HCT116 (cell line): ENCODE measurements around the gene CMC2. TPM values are rescaled to one million over a fixed set of nuclear protein-coding genes. Genes with fewer than 3 reads are reported as not detected.

Source experiments
- ATAC-seq: fragments of 200-7000 bp; cut with Tn5 transposase; 2 replicates; pipeline ENCODE4 v1.9.1; 2020; ENCODE audit warnings: mild to moderate bottlenecking, moderate library complexity
- BruUV-seq: library from RNA; stranded (reverse); fragments of 400-500 nt; replicated peaks from 2 replicates; lab custom pipeline; 2021; lab: Mats Ljungman, UMichigan
- CTCF ChIA-PET: fragments of 300-600 bp; sonication (Branson Sonifier 250); formaldehyde crosslinking; loops from one replicate; lab custom pipeline; 2021; ENCODE audit warnings: antibody characterized with exemption; lab: Charles Lee
- POLR2A ChIA-PET: fragments of 300-600, 350-600 bp; sonication (Branson Sonifier 250); formaldehyde crosslinking; loops from one replicate; lab custom pipeline; 2021; ENCODE audit warnings: antibody characterized with exemption; lab: Charles Lee
- RAD21 ChIA-PET, 2 experiments: fragments of 300-600 bp; sonication (Branson Sonifier 250); formaldehyde crosslinking; loops; one replicate each; lab custom pipeline; 2023; ENCODE audit warnings: low total read pairs in 2 of 2; ENCODE audit not compliant: uncharacterized antibody in 2 of 2, unreplicated experiment in 2 of 2, low non-redundant PET in 1 of 2; lab: Charles Lee
- DNase-seq: peaks from one replicate; pipeline ENCODE4 v3.0.0-alpha.2; 2010; ENCODE audit warnings: low read depth, low spot score
- H2AFZ ChIP-seq: fragments of 200-600 bp; shearing (Covaris generic), sonication (generic); 2 replicates; pipeline ENCODE4 v1.6.1; 2017; ENCODE audit warnings: low read depth, mixed run types, mixed read lengths, antibody characterized with exemption, low read length; ENCODE audit not compliant: poor library complexity, severe bottlenecking
- H3K27ac ChIP-seq: 2 replicates; pipeline ENCODE4 v1.5.1; 2012; ENCODE audit warnings: low read depth, low read length
- H3K27me3 ChIP-seq: fragments of 200-600 bp; sonication (generic); 2 replicates; pipeline ENCODE4 v1.6.1; 2016; ENCODE audit warnings: mixed run types, low read length, mixed read lengths; ENCODE audit not compliant: insufficient read depth
- H3K36me3 ChIP-seq, 2 experiments: fragments of 200-500 bp in 1 of 2; fragments of 200-600 bp in 1 of 2; sonication (Bioruptor generic) in 1 of 2; sonication (generic) in 1 of 2; 2 replicates each; pipeline versions ENCODE4 v1.5.1 to v1.6.1; 2014 to 2016; ENCODE audit warnings: low read length in 2 of 2, inconsistent platforms in 1 of 2, mixed read lengths in 1 of 2, mixed run types in 1 of 2; ENCODE audit not compliant: insufficient read depth in 2 of 2, control insufficient read depth in 1 of 2
- H3K4me1 ChIP-seq, 2 experiments: fragments of 200-600 bp in 1 of 2; sonication (generic) in 1 of 2; 2 replicates each; pipeline versions ENCODE4 v1.5.1 to v1.6.1; 2012 to 2017; ENCODE audit warnings: low read length in 2 of 2, inconsistent platforms in 1 of 2, mild to moderate bottlenecking in 1 of 2, mixed read lengths in 1 of 2, mixed run types in 1 of 2, moderate library complexity in 1 of 2; ENCODE audit not compliant: insufficient read depth in 2 of 2, control insufficient read depth in 1 of 2
- H3K4me2 ChIP-seq: fragments of 200-600 bp; sonication (generic); 2 replicates; pipeline ENCODE4 v1.6.1; 2017; ENCODE audit warnings: mixed run types, low read length, mixed read lengths
- H3K4me3 ChIP-seq, 2 experiments: fragments of 200-600 bp in 1 of 2; sonication (generic) in 1 of 2; replicated peaks in 1 of 2; 2 replicates each; pipeline ENCODE4 v1.5.1; 2011 to 2016; ENCODE audit warnings: low read length in 2 of 2, control low read depth in 1 of 2, low read depth in 1 of 2, mild to moderate bottlenecking in 1 of 2, mixed read lengths in 1 of 2, mixed run types in 1 of 2
- H3K79me2 ChIP-seq: fragments of 200-600 bp; sonication (generic); 2 replicates; pipeline ENCODE4 v1.6.1; 2017; ENCODE audit warnings: mild to moderate bottlenecking, mixed run types, low read length, moderate library complexity, mixed read lengths; ENCODE audit not compliant: insufficient read depth
- H3K9ac ChIP-seq: fragments of 200-600 bp; sonication (generic); 2 replicates; pipeline ENCODE4 v1.6.1; 2016; ENCODE audit warnings: low read length, mixed read lengths
- H3K9me2 ChIP-seq: fragments of 200-600 bp; sonication (generic), shearing (Covaris generic); 2 replicates; pipeline ENCODE4 v1.6.1; 2017; ENCODE audit warnings: mixed run types, mild to moderate bottlenecking, moderate library complexity; ENCODE audit not compliant: insufficient read depth
- H3K9me3 ChIP-seq, 2 experiments: fragments of 200-500 bp in 1 of 2; fragments of 200-600 bp in 1 of 2; sonication (Bioruptor generic) in 1 of 2; sonication (generic) in 1 of 2; 2 replicates each; pipeline ENCODE4 v1.6.1; 2014 to 2017; ENCODE audit warnings: low read length in 2 of 2, mixed read lengths in 2 of 2, inconsistent platforms in 1 of 2, low read depth in 1 of 2, mild to moderate bottlenecking in 1 of 2, mixed run types in 1 of 2, moderate library complexity in 1 of 2; ENCODE audit not compliant: control insufficient read depth in 1 of 2, insufficient read depth in 1 of 2
- H4K20me1 ChIP-seq: fragments of 200-600 bp; sonication (generic), shearing (Covaris generic); 2 replicates; pipeline ENCODE4 v1.6.1; 2017; ENCODE audit warnings: mixed run types, mild to moderate bottlenecking, moderate library complexity; ENCODE audit not compliant: insufficient read depth
- ATF3 ChIP-seq: IDR thresholded peaks from 2 replicates; pipeline ENCODE4 v1.6.1; 2012
- CEBPB ChIP-seq: IDR thresholded peaks from 2 replicates; pipeline ENCODE4 v1.6.1; 2012; ENCODE audit warnings: low read depth
- CTCF ChIP-seq, 3 experiments: fragments of 200-600 bp in 1 of 3; sonication (generic) in 1 of 3; IDR thresholded peaks in 2 of 3; conservative IDR thresholded peaks in 1 of 3; 2 replicates each; pipeline ENCODE4 v1.5.1; 2012 to 2017; ENCODE audit warnings: low read depth in 2 of 3, low read length in 2 of 3, antibody characterized with exemption in 1 of 3, borderline replicate concordance in 1 of 3, control low read depth in 1 of 3, mild to moderate bottlenecking in 1 of 3, mixed read lengths in 1 of 3, mixed run types in 1 of 3, moderate library complexity in 1 of 3; ENCODE audit not compliant: insufficient read depth in 1 of 3
- EGR1 ChIP-seq: IDR thresholded peaks from 2 replicates; pipeline ENCODE4 v1.6.1; 2012; ENCODE audit warnings: low read depth
- EZH2 ChIP-seq: fragments of 200-600 bp; sonication (generic); IDR thresholded peaks from 2 replicates; pipeline ENCODE4 v1.6.1; 2017; ENCODE audit warnings: antibody characterized with exemption, mixed run types
- EZH2phosphoT487 ChIP-seq: fragments of 200-600 bp; IDR thresholded peaks from 2 replicates; pipeline ENCODE4 v1.6.1; 2018; ENCODE audit warnings: antibody characterized with exemption, borderline replicate concordance
- FOSL1 ChIP-seq: IDR thresholded peaks from 2 replicates; pipeline ENCODE4 v1.6.1; 2012; ENCODE audit warnings: low read depth
- MAX ChIP-seq: IDR thresholded peaks from 2 replicates; pipeline ENCODE4 v1.6.1; 2012
- POLR2A ChIP-seq: IDR thresholded peaks from 2 replicates; pipeline ENCODE4 v1.7.0; 2011; ENCODE audit warnings: borderline replicate concordance; ENCODE audit not compliant: insufficient read depth, insufficient read length; ENCODE audit errors: extremely low read depth
- RAD21 ChIP-seq: IDR thresholded peaks from 2 replicates; pipeline ENCODE4 v1.6.1; 2012; ENCODE audit warnings: low read depth, mild to moderate bottlenecking
- SIN3A ChIP-seq: IDR thresholded peaks from 2 replicates; pipeline ENCODE4 v1.6.1; 2012; ENCODE audit warnings: low read depth
- SP1 ChIP-seq: IDR thresholded peaks from 2 replicates; pipeline ENCODE4 v1.6.1; 2012; ENCODE audit warnings: low read depth
- TCF7L2 ChIP-seq: IDR thresholded peaks from 2 replicates; pipeline ENCODE4 v1.7.0; 2011; ENCODE audit warnings: borderline replicate concordance, inconsistent platforms; ENCODE audit not compliant: insufficient read depth, insufficient read length; ENCODE audit errors: extremely low read depth
- YY1 ChIP-seq: IDR thresholded peaks from 2 replicates; pipeline ENCODE4 v1.6.1; 2011; ENCODE audit warnings: low read length, low read depth, moderate library complexity, mild to moderate bottlenecking; ENCODE audit not compliant: insufficient replicate concordance; ENCODE audit errors: extremely low read depth
- ZBTB33 ChIP-seq: IDR thresholded peaks from 2 replicates; pipeline ENCODE4 v1.6.1; 2011; ENCODE audit warnings: mild to moderate bottlenecking, low read length, moderate library complexity; ENCODE audit not compliant: insufficient replicate concordance; ENCODE audit errors: extremely low read depth
- ZFX ChIP-seq: fragments of 450-650 bp; IDR thresholded peaks from 2 replicates; pipeline ENCODE4 v1.6.1; 2017
- ZNF274 ChIP-seq: fragments of 200-500 bp; sonication (Bioruptor generic); IDR thresholded peaks from 2 replicates; pipeline ENCODE4 v1.6.1; 2014; ENCODE audit warnings: mild to moderate bottlenecking, low read depth, low read length, inconsistent platforms
- intact Hi-C: fragments of 100-400 bp; cut with micrococcal nuclease; formaldehyde crosslinking; loops from 2 replicates; pipeline ENCODE4 v1.10.0; 2022
- total RNA-seq: library from RNA; stranded (reverse); gene quantifications from one replicate; pipeline ENCODE4 v1.2.1, GENCODE V29; 2021; ENCODE audit not compliant: unreplicated experiment

Gene CMC2
- total RNA-seq, 1 experiment from 2014 or later: 119 TPM

GRCh38 chr16:81001330-81001729 lies 5.4 kb downstream of the CMC2 start:
- peaks cover 100% of the 10 kb centered on the region for H3K79me2 ChIP-seq
- no TSS peak for BruUV-seq
- RAD21 ChIA-PET: no interaction called here
- H3K9ac ChIP-seq: no peak overlapping the region
- H3K9me3 ChIP-seq: no peaks in the 10 kb centered on the region
- H4K20me1 ChIP-seq: peaks cover 23% of the 10 kb centered on the region; the same call in 1 of the 2 replicates
- H3K27ac ChIP-seq: no peak overlapping the region
- ATAC-seq (no peak), DNase-seq (no peak)
- no peaks in the 10 kb centered on the region for H3K27me3 ChIP-seq
- H3K4me3 ChIP-seq: no peak overlapping the region
- no peak for TF ChIP-seq ATF3
- TF ChIP-seq ZFX: no peak
- TF ChIP-seq CEBPB: no peak
- no peak for TF ChIP-seq RAD21
- TF ChIP-seq FOSL1: no peak
- CTCF ChIA-PET: interaction anchor here (2.5 kb wide), 1 partner anchor 34 kb away, joined by 9 read pairs; the partner anchor contains the start of gene ATMIN
- 0 out of 2 replicates have a peak, but pooled peaks cover 3% of the 10 kb centered on the region for H3K9me2 ChIP-seq
- H2AFZ ChIP-seq: no peak overlapping the region
- H3K36me3 ChIP-seq: no peaks in the 10 kb centered on the region; a peak in 1 of 4 replicates
- POLR2A ChIA-PET: no interaction called here
- peaks cover 20 to 34% of the 10 kb centered on the region in 2 experiments; a peak in 3 of 4 replicates for H3K4me1 ChIP-seq
- intact Hi-C loops: loop anchor here (5.0 to 10.0 kb wide), 2 partner anchors 193 to 736 kb away; no protein-coding TSS in a partner anchor
- no peak overlapping the region for H3K4me2 ChIP-seq

GRCh38 chr16:81000873-81001272 lies 5.8 kb downstream of the CMC2 start:
- Histone ChIP-seq H3K4me2 (no peak overlapping the region), H3K4me3 (no peak overlapping the region), H3K9me2 (0 out of 2 replicates have a peak, but pooled peaks cover 3% of the 10 kb centered on the region), H3K9me3 (no peaks in the 10 kb centered on the region), H3K36me3 (no peaks in the 10 kb centered on the region; a peak in 2 of 4 replicates), H3K9ac (no peak overlapping the region), H3K27ac (no peak overlapping the region), H4K20me1 (peaks cover 21% of the 10 kb centered on the region; the same call in 1 of the 2 replicates), H3K4me1 (peaks cover 20 to 33% of the 10 kb centered on the region in 2 experiments; a peak in 3 of 4 replicates), H3K27me3 (no peaks in the 10 kb centered on the region), H3K79me2 (peaks cover 100% of the 10 kb centered on the region), H2AFZ (no peak overlapping the region)
- ChIA-PET CTCF (no interaction called here), POLR2A (no interaction called here), RAD21 (no interaction called here)
- no TSS peak for BruUV-seq
- DNase-seq: no peak
- no peak for ATAC-seq
- intact Hi-C loops: loop anchor here (5.0 to 10.0 kb wide), 2 partner anchors 194 to 736 kb away; no protein-coding TSS in a partner anchor
- no peak for TF ChIP-seq CTCF (IDR thresholded peaks at IDR 0.05 in 2 of 3, conservative IDR thresholded peaks at IDR 0.05 in 1 of 3; ENCODE audit: borderline replicate concordance in 1 of 3, insufficient read depth in 1 of 3, low read depth in 2 of 3, low read length in 2 of 3)
- no peak for TF ChIP-seq SP1
- TF ChIP-seq MAX: no peak
- TF ChIP-seq FOSL1: no peak
- TF ChIP-seq EZH2: no peak
- TF ChIP-seq YY1: no peak
- no peak for TF ChIP-seq EGR1
- TF ChIP-seq POLR2A: no peak
- TF ChIP-seq SIN3A: no peak
- TF ChIP-seq ZBTB33: no peak
- no peak for TF ChIP-seq EZH2phosphoT487
- TF ChIP-seq TCF7L2: no peak
- TF ChIP-seq ZFX: no peak
- no peak for TF ChIP-seq ZNF274
